ENCODE data around the gene DLGAP1. TPM values are rescaled to one million over a fixed set of nuclear protein-coding genes. Genes with fewer than 3 reads are reported as not detected.

Gene DLGAP1
- total and polyA plus RNA-seq, 5 donors from 2014 or later = 0.11 to 5.4 (median 0.68) TPM

DNA sequence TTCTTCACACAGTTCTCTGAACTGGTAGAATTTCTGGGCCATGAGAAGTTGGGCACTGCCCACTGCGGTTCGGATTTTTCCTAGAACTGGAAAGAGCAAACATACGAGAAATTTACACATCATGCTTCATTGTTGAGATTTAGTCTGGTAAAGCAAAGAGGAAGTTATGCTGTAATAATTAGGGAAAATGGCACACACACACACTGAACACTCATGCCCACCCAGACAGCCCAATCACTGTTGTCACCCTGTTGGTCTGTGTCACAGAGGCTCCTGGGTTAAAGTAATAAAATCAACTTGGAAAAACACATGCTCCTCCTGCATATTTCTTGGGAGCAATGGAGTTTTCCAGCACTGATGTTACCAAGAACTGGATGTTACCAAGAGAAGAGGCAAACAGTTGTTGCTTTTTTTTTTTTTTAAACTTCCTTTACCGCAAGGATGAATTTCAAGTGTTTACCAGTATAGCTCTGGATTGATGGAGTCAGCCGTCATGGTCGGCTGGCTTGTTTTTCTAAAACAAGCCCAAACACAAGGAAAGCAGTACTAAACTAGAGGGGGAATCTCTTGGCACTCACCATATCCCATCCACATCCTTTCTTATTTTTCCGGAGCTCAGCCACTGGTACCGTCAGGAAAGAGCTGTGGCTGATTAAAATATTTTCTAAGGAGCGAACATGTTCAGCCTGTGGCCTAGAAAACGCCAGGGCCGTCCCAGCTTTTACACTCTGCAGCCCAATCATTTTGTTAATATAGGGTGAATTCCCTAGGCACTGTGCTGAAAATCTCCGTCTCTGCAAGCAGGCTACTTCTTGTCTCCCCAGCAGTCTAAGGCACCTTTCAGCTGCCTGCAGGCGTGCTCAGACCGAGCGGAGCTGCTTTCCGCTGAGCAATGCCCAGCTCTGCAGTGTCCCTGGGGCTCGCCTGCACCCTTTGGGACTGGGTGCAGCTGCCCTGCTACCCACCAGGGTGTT, 946.2 kb downstream of the DLGAP1 start:
- no peaks in the 10 kb centered on the region for H3K4me1 ChIP-seq (ENCODE audit: control insufficient read depth, insufficient read depth, low read length, poor library complexity, severe bottlenecking)
- no peaks in the 10 kb centered on the region for H3K9me3 ChIP-seq (ENCODE audit: control insufficient read depth in 2 of 2, low read length in 2 of 2)
- H3K27ac ChIP-seq (ENCODE audit: insufficient read depth, low read length, poor library complexity, severe bottlenecking) = no peak overlapping the region
- H3K27me3 ChIP-seq (ENCODE audit: control insufficient read depth, insufficient read depth, low read length) = no peaks in the 10 kb centered on the region
- no peak overlapping the region for H3K4me3 ChIP-seq (ENCODE audit: low read depth, low read length)
- Mint-ChIP-seq H3K27ac (no peak overlapping the region), H3K4me3 (no peak overlapping the region), H3K9me3 (no peaks in the 10 kb centered on the region), H3K4me1 (peaks cover 4 to 7% (median 6%) of the 10 kb centered on the region in 4 donors), H3K36me3 (no peaks in the 10 kb centered on the region), H3K27me3 (peaks cover 5% of the 10 kb centered on the region)
- ATAC-seq (ENCODE audit: low read depth in 2 of 2) = no peak
- DNase-seq = no peak
- no peaks in the 10 kb centered on the region for H3K36me3 ChIP-seq (ENCODE audit: control insufficient read depth, insufficient read depth, low read length)

- no peak overlapping the region for H3K27ac ChIP-seq (ENCODE audit: insufficient read depth, low read length, poor library complexity, severe bottlenecking)
- no peaks in the 10 kb centered on the region for H3K4me1 ChIP-seq (ENCODE audit: control insufficient read depth, insufficient read depth, low read length, poor library complexity, severe bottlenecking)
- H3K4me3 ChIP-seq (ENCODE audit: low read depth, low read length) = no peak overlapping the region
- Mint-ChIP-seq H3K9me3 (no peaks in the 10 kb centered on the region), H3K36me3 (no peaks in the 10 kb centered on the region), H3K4me3 (no peak overlapping the region), H3K27me3 (peaks cover 31% of the 10 kb centered on the region), H3K27ac (peak overlapping the region in 1 of 3 donors; percentile 15), H3K4me1 (peaks cover 0 to 6% (median 2%) of the 10 kb centered on the region in 4 donors)
- no peaks in the 10 kb centered on the region for H3K9me3 ChIP-seq (ENCODE audit: control insufficient read depth in 2 of 2, low read length in 2 of 2)
- peaks cover 14% of the 10 kb centered on the region for H3K27me3 ChIP-seq (ENCODE audit: control insufficient read depth, insufficient read depth, low read length)
- ATAC-seq (ENCODE audit: low read depth in 2 of 2) (no peak), DNase-seq (no peak)
- H3K36me3 ChIP-seq (ENCODE audit: control insufficient read depth, insufficient read depth, low read length) = no peaks in the 10 kb centered on the region
Observed at GRCh38 chr18:3504637-3505036, 950.5 kb downstream of the DLGAP1 start.

- Histone ChIP-seq H3K4me3 (ENCODE audit: low read depth, low read length) (no peak overlapping the region), H3K36me3 (ENCODE audit: control insufficient read depth, insufficient read depth, low read length) (no peaks in the 10 kb centered on the region), H3K27me3 (ENCODE audit: control insufficient read depth, insufficient read depth, low read length) (peaks cover 28% of the 10 kb centered on the region), H3K4me1 (ENCODE audit: control insufficient read depth, insufficient read depth, low read length, poor library complexity, severe bottlenecking) (no peaks in the 10 kb centered on the region), H3K9me3 (ENCODE audit: control insufficient read depth in 2 of 2, low read length in 2 of 2) (no peaks in the 10 kb centered on the region), H3K27ac (ENCODE audit: insufficient read depth, low read length, poor library complexity, severe bottlenecking) (no peak overlapping the region)
- Mint-ChIP-seq H3K9me3 (peaks cover 0 to 2% (median 0%) of the 10 kb centered on the region in 7 donors), H3K4me3 (no peak overlapping the region), H3K27me3 (peaks cover 51% of the 10 kb centered on the region), H3K36me3 (no peaks in the 10 kb centered on the region), H3K4me1 (peaks cover 0 to 14% (median 8%) of the 10 kb centered on the region in 4 donors), H3K27ac (no peak overlapping the region)
- DNase-seq = no peak
- no peak for ATAC-seq (ENCODE audit: low read depth in 2 of 2)
Observed at GRCh38 chr18:3502650-3503049, 952.5 kb downstream of the DLGAP1 start.

DNA sequence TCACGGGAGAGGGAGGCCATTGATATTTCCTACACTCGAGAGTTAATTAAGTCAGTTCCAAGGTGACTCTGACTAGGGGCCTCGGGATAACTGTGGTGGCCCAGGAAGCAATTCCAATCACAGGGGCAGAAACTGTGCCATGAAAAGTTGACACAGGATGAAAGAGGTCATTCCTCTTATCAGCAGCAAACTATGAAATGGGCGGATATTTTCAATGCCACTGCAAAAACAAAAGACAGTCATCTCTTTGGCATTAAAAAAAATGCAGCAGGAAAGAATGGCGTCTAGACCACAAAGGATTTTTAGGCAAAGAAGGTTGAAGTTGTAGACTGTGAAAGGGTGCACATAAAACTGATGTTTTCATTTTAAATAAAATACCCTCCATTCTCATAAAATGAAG, 955.1 kb downstream of the DLGAP1 start:
- no peaks in the 10 kb centered on the region for H3K9me3 ChIP-seq (ENCODE audit: control insufficient read depth in 2 of 2, low read length in 2 of 2)
- no peak overlapping the region for H3K27ac ChIP-seq (ENCODE audit: insufficient read depth, low read length, poor library complexity, severe bottlenecking)
- no peaks in the 10 kb centered on the region for H3K36me3 Mint-ChIP-seq
- H3K27me3 ChIP-seq (ENCODE audit: control insufficient read depth, insufficient read depth, low read length) = peaks cover 41% of the 10 kb centered on the region
- no peak for DNase-seq
- H3K36me3 ChIP-seq (ENCODE audit: control insufficient read depth, insufficient read depth, low read length) = no peaks in the 10 kb centered on the region
- H3K4me3 Mint-ChIP-seq = peak overlapping the region in 2 of 4 donors; percentile 61 to 82
- H3K4me1 ChIP-seq (ENCODE audit: control insufficient read depth, insufficient read depth, low read length, poor library complexity, severe bottlenecking) = no peaks in the 10 kb centered on the region
- peak overlapping the region in 1 of 3 donors; percentile 40 for H3K27ac Mint-ChIP-seq
- no peak overlapping the region for H3K4me3 ChIP-seq (ENCODE audit: low read depth, low read length)
- H3K27me3 Mint-ChIP-seq = peaks cover 69% of the 10 kb centered on the region
- H3K9me3 Mint-ChIP-seq = peaks cover 0 to 3% (median 0%) of the 10 kb centered on the region in 7 donors
- peaks cover 0 to 16% (median 11%) of the 10 kb centered on the region in 4 donors for H3K4me1 Mint-ChIP-seq
- ATAC-seq (ENCODE audit: low read depth in 2 of 2) = no peak

- Histone ChIP-seq H3K36me3 (ENCODE audit: control insufficient read depth, insufficient read depth, low read length) (no peaks in the 10 kb centered on the region), H3K27me3 (ENCODE audit: control insufficient read depth, insufficient read depth, low read length) (peaks cover 41% of the 10 kb centered on the region), H3K27ac (ENCODE audit: insufficient read depth, low read length, poor library complexity, severe bottlenecking) (no peak overlapping the region), H3K4me1 (ENCODE audit: control insufficient read depth, insufficient read depth, low read length, poor library complexity, severe bottlenecking) (no peaks in the 10 kb centered on the region), H3K9me3 (ENCODE audit: control insufficient read depth in 2 of 2, low read length in 2 of 2) (no peaks in the 10 kb centered on the region), H3K4me3 (ENCODE audit: low read depth, low read length) (no peak overlapping the region)
- Mint-ChIP-seq H3K4me3 (peak overlapping the region in 2 of 4 donors; percentile 52 to 82), H3K27ac (no peak overlapping the region), H3K4me1 (peaks cover 0 to 16% (median 11%) of the 10 kb centered on the region in 4 donors), H3K36me3 (no peaks in the 10 kb centered on the region), H3K27me3 (peaks cover 67% of the 10 kb centered on the region), H3K9me3 (peaks cover 0 to 3% (median 0%) of the 10 kb centered on the region in 7 donors)
- DNase-seq (no peak), ATAC-seq (ENCODE audit: low read depth in 2 of 2) (peak in 1 of 2 donors; percentile 12)
Observed at GRCh38 chr18:3499501-3499900, 955.6 kb downstream of the DLGAP1 start.

DNA sequence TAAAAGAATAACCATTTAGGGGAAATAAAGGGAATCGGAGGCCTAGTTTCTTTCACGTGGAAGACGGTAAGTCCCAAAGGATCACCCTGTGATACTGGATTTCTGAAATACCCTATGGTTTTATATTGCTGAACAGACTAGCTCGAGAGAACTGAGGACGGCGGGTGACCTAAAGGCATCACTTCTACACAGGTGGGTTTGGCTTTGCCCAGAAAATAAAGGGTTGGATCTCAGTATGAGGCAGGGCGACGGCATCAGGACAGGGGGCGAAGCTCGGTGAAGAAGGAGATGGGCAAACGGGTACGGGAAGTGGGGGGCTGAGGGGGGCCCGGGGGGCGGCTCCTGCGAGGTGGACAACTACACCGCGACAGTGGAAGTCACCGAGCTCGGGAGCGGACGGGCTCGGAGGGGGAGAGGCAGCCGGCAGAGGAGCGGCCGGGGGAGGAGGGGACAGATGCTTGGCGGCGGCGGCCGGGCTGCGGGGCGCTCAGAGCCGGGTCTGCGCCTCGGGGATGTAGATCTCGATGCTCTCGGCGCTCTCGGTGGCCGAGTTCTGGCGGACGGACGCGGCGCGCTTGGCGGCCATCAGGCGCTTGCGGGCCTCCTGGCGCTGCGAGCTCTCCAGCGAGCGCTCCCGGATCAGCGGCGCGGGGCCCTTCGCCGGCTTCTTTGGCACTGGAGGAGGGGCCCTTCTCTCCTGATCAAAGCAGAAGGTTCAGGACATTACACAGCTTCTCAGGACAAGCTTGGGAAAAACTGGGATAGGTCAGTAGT, 956.2 kb downstream of the DLGAP1 start:
- DNase-seq (no peak), ATAC-seq (ENCODE audit: low read depth in 2 of 2) (peak; percentile 34 to 39)
- no peaks in the 10 kb centered on the region for H3K36me3 ChIP-seq (ENCODE audit: control insufficient read depth, insufficient read depth, low read length)
- Mint-ChIP-seq H3K36me3 (no peaks in the 10 kb centered on the region), H3K4me3 (peak overlapping the region in 2 of 4 donors; percentile 66 to 82), H3K27ac (peak overlapping the region in 1 of 3 donors; percentile 9), H3K4me1 (peaks cover 0 to 16% (median 11%) of the 10 kb centered on the region in 4 donors), H3K27me3 (peaks cover 64% of the 10 kb centered on the region), H3K9me3 (peaks cover 0 to 3% (median 0%) of the 10 kb centered on the region in 7 donors)
- no peaks in the 10 kb centered on the region for H3K4me1 ChIP-seq (ENCODE audit: control insufficient read depth, insufficient read depth, low read length, poor library complexity, severe bottlenecking)
- no peak overlapping the region for H3K4me3 ChIP-seq (ENCODE audit: low read depth, low read length)
- H3K27me3 ChIP-seq (ENCODE audit: control insufficient read depth, insufficient read depth, low read length) = peaks cover 41% of the 10 kb centered on the region
- no peak overlapping the region for H3K27ac ChIP-seq (ENCODE audit: insufficient read depth, low read length, poor library complexity, severe bottlenecking)
- H3K9me3 ChIP-seq (ENCODE audit: control insufficient read depth in 2 of 2, low read length in 2 of 2) = no peaks in the 10 kb centered on the region

- Histone ChIP-seq H3K27me3 (ENCODE audit: control insufficient read depth, insufficient read depth, low read length) (peaks cover 42% of the 10 kb centered on the region), H3K4me3 (ENCODE audit: low read depth, low read length) (peak overlapping the region; percentile 17), H3K36me3 (ENCODE audit: control insufficient read depth, insufficient read depth, low read length) (no peaks in the 10 kb centered on the region), H3K27ac (ENCODE audit: insufficient read depth, low read length, poor library complexity, severe bottlenecking) (no peak overlapping the region), H3K4me1 (ENCODE audit: control insufficient read depth, insufficient read depth, low read length, poor library complexity, severe bottlenecking) (no peaks in the 10 kb centered on the region), H3K9me3 (ENCODE audit: control insufficient read depth in 2 of 2, low read length in 2 of 2) (no peaks in the 10 kb centered on the region)
- ATAC-seq (ENCODE audit: low read depth in 2 of 2) (peak in 1 of 2 donors; percentile 50), DNase-seq (no peak)
- peaks cover 0 to 16% (median 11%) of the 10 kb centered on the region in 4 donors for H3K4me1 Mint-ChIP-seq
- H3K4me3 Mint-ChIP-seq = no peak overlapping the region
- no peaks in the 10 kb centered on the region for H3K36me3 Mint-ChIP-seq
- H3K9me3 Mint-ChIP-seq = peaks cover 0 to 3% (median 0%) of the 10 kb centered on the region in 7 donors
- H3K27ac Mint-ChIP-seq = no peak overlapping the region
- H3K27me3 Mint-ChIP-seq = peaks cover 56% of the 10 kb centered on the region
Observed at GRCh38 chr18:3495691-3496430, 959.2 kb downstream of the DLGAP1 start.

All from CD4-positive, CD25-positive, alpha-beta regulatory T cell (primary cell).